ENCODE results near the gene KRT74.

Gene KRT74

DNA sequence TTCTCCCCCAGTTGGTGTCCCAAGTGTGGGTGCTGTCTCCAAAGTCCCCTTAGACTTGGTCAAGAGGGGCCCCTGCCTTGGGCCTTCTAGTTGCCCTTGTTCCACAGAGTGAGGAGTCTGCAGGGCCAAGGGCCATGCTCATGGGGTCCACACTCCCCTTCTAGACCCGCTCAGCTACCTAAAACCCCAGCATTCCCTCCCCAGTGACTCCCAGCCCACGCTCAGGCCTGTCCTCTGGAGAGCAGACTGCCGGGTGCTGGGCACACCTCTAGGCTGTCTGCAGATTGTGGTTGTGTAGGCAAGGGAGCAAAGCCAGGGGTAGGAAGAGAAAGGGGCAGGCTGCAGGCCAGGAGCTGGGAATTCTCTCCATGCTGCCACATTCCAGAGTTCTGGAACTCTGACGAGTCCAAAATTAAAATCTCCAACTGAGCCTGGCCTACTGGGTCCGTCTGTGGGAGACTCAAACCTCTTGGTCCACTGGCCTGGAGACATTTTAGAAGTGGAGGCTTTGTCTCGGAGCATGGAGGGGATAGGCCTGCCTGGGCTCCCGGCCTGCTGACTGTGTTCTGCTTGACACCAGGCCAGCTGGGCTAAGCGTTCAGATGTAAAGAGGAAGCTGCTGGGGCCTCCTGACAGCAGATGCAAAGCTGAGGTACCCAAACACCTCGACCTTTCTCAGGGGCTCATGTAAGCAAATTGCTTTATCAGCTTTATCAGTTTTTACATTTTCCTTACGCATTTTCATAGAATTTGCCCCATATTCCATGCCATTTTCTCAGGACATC is 39.8 kb downstream of the KRT74 start:
- DNase-seq, result no peak

DNA sequence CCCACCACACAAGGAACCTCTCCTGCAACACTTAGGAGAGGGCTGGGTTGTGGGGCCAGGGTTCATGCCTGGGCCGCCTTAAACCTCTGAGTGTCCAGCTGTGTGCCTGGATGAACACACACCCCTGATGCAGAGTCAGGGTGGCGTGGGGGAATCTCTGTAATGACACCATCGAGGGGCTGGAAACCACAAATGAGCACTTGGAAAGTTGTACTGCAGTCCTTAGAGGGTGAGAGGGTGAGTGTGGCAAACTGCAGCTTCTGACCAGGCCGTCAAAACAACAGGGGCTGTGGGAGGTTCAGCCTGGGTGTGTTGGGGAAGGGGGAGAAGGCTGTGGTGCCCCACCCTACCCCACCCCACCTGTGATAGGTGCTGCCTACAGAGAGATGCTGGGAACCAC is 41.0 kb downstream of the KRT74 start:
- no peak for DNase-seq

DNA sequence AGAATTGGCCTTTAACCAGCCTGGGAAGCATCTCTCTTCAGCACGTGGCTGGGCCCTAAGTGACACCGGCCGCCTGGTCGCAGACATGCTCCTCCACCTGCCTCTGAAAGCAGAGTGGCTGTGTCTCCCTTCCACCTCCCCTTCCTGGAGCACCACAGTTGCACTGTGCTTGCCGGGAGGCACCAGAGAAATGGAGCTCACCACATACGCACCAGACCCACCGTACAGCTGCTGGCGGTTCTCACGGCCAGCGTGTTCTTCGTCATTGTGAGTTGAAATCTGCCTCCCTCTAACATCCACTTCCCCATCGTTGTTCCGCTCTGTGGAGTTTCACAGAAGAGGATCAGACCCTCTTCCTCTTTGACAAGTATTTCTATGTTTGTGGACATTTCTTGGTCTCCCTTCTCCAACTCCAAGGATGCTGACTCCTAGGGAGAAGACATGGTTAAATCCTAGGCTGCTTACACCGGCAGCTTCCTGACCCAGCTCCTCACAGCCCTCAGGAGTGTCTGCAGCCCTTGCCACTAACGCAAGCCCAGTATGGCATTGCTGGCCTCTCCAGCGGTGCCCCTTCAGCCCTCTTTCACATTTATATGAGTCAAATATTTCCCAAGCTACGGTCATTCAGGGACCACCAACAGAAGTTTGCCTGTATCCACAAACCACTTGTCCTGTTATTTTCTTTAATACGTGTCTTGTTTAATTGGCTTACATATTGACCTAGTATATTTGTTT is 41.9 kb downstream of the KRT74 start:
- DNase-seq, result no peak

DNA sequence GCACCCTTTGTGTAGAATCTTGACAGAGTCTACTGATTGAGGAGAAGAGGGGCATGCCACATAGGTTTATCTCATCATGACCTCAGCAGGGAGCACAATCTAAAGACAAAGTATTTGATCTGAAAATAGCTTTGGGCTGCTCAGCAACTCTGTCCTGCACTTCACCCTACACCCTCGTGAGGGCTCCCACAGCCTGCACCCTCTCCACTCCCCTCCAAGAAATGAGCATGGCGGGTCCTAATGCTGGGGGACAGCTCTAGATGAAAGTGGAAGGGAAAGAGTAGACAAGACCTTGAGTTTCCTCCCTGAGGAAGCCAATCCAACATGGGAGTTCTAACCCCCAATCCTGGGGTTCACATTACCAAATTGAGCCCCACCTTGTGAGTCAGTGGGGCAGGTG is 42.7 kb downstream of the KRT74 start:
- no peak for DNase-seq

DNA sequence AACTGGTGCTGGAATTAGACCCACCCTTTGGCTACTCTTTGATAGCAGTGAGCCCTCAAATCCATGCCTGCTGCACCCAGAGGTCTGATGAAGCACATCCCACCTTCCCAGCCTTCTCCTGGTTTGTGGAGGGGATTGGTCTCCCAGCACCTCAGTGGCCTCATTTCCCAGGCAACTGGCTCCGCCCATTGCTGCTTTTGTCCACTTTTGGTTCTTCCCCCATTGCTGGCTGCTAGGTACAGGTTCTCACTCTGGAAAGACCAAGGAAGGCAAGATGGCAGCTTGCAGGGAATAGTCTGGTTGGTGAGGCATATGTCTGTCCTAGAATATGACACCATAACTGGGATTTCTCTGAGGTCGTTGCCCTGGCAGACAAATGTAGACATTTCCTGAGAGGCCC is 43.3 kb downstream of the KRT74 start:
- DNase-seq, result no peak

DNA sequence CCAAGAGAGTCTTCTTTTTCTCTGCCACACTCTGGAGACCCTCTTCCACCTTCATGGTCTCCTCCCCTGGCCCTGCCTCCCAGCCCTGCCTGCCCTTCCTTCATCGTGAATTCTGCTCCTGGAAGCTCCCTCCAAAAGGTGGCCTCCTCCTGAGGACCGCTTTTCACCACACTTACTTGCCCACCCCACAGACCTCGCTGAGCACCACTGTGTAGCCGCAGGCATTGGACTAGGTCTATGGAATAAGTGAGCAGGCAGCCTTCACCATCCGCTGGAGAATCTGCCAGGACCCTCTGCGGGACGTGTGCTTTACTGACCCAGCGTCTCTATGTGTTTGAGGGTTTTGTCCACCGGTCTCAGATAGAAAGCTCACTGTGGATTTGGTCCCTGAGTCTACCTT is 43.8 kb downstream of the KRT74 start:
- no peak for DNase-seq

DNA sequence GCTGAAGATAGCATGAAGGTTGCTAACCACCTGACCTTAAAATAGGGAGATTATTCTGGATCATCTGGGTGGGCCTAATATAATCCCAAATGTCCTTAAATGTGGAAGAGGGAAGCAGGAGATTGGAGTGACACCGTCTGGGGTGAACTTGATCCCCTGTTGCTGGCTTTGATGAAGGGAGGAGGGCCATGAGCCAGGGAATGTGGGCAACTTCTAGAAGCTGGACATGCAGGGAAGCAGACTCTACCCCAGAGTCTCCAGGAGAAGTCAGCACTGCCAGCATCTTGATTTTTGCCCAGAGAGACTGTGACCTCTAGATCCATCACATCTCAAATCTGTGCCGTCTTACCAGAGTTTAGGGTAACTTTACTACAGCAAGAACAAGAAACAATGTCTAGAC is 44.2 kb downstream of the KRT74 start:
- peak; percentile 32 for DNase-seq

DNA sequence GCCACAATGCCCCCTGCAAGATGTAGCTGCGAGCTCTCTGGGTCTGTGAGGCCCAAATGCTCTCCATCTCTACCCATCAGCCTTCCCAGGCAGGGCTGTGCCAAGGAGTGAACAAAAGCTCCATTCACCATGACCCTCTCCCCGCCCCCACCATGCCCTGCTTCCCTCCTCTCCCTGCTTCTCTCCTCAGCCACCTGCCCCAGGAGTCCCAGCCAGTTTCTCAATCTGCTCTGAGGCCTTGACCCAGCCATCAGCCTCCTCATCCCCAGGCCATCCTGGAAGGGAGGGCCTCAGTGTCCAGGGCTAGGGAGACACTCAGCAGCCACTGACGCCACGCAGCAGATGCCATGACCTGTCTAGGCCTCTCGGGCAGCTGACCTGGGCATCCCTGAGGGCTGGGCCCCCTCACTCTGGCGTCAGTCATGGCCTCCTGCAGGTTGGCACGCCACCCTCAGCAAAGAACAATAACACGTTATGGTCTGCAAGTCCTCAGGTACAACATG is 45.0 kb downstream of the KRT74 start:
- peak; percentile 34 for DNase-seq

DNA sequence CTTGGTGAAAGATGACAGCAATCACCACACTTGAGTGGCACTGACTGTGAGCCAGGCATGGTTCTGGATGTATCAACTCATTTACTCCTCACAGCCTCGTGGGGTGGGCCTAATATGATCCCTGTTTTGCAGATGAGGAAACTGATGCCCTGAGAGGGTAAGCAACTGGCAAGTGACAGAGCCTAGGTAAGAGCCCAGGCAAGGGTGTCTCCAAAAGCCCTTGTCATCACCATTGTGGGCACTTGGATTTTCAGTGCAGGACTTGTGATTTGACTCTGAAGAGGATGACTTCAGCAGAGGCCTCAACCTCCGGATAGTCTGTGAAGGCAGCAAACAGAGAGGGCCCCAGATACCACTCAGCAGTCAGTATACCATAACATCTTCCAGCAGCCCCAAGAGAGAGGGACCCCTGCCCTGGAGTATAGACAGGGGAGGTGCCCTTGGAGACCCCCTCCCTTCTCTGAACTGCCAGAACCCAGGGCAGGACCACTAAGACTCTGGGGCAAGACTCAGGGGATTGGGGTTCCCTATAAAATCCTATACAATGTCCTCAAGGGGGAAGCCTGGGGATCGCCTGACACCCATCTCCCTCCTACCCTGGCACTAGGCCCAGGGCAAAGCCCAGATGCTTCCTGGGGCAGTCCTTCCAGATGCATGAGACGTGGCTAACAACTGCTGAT is 46.4 kb downstream of the KRT74 start:
- no peak for DNase-seq

DNA sequence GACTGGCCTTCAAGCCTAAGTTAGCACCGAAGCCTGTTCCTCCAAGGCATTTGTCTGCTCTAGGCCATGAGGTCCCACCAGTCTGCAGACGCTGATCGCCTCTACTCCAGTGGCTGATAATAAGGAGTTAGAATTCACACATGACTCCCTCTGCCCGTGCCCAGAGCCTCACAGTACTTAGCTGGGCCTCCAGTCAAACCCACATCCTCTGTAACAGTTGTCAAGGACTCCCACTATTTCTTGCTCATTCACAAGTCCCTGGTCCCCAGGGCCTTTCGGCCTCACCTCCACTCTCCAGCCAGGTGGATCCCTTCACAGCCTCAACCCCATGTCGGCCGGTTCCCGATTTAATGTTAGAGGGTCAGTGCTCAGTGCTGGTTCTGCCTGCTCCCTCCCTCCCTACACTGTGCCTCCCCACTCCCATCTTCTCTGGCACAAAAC is 47.1 kb downstream of the KRT74 start:
- DNase-seq, result peak; percentile 45

DNA sequence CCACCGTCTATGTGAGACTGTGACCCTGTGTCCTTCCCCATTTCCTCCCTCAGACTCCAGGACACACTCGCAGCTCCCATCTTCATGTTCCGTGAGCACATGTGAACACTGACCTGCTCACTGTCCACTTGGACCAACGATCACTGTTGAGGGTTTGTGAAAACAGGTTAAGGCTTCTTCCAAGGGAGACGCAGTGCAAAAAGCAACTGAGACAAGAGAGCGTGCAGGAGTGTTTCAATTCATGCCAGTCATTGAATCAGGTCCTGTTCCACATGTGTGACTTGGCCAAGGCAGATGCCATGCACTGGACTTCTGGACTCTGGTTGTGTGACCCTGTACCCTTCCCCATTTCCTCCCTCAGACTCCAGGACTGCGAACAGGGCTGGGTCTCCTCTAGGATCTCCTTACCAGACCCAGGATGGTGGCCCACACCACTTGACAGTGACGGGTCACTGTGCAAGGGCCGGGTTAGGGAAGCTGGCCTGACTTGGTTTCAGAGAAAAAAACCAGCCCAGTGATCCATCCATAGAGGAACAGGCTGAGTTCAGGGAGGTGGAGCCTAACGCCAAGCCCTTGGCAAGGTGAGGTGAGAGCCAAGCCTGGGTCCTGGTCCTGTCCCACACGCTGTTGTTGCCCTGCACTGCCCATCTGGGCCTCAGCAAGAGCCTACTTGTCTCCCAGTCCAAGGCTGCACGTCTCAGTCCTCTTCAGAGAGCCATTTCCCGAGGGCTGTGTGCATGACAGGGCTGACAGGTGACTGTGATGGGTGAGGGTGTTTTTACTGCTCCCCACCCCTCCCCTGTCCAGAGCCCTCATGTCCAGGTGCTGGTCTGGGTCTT is 47.8 kb downstream of the KRT74 start:
- DNase-seq, result peak; percentile 54

DNA sequence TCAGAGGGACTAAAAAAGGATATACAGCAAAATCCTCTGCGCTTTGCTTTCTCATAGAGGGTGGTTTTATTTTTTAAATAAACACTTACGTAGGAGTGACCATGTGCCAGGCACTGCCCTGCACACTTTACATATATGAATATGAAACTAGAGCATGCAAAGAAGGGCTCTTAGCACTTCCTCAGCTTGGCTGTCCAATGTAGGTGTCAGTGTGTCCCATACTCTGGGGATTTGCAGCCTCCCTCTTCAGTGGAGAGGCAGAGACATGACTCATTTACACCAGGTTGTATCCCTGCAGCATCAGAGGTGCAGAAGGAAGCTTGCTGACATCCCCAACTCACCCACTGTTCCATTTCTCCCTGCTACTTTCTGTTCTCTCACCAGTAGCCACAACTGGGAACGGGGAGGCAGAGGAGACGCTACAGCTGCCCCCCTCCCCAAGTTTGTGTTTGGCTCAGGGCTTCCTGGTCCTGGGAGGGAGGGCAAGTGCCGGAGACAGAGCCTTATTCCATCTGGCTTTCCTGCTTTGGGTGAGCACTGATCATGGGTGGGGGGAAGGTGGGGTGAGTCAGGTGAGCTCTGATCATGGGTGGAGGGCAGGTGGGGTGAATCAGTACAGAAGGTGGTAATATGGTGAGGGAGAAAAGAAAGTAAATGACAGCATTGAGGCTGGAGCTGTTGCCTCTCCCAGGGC is 48.6 kb downstream of the KRT74 start:
- DNase-seq, result peak; percentile 57

DNA sequence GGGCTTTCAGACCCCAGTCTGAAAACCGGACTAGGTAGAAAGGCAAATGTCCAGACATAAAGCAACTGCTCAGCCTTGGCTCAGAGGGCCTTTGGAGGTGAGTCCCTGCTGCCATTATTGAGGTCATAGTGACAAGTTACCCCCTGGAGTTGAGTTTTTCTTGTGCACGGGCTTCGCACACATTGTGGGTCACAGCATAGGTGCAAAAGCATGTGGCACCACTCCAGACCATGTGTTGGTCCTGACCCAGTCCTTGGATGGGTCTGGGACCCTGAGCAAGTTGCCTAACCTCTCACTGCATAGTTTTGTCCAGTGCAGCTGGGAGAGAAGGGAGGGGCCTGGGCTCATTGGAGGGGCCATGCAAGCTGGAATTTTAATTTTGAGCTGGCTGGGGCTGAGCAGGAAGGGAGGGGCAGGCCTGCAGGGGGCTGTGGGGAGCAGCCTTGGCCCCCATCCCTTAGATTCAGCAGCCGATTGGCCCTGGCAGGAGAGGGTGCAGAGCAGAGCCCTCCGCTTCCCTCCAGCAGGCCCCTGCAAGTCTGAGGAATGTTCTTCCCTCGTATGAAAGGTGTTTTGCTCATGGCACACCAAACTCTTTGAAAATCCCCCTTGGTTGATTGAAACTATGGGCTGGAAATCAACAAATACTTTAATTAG is 49.3 kb downstream of the KRT74 start:
- peak; percentile 52 for DNase-seq

DNA sequence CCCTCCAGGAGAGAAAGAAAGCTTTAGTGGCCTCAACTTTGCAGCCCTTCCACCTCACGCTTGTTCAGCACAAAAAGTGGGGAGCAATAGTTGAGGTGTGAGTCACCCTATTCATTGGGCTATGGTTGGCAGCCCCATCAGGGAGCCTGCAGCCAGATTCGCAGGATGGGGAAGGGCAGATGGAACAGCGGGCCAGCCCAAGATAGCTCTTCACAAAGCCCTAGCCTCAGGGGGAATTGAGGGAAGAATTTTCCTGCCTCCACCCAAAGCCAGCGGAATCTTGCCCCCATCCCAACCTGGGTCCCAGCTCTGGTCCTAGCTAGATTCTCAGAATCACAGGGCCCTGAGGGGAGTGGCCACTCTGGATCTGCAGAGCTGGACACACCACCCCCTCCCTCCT is 49.8 kb downstream of the KRT74 start:
- peak; percentile 53 for DNase-seq

DNA sequence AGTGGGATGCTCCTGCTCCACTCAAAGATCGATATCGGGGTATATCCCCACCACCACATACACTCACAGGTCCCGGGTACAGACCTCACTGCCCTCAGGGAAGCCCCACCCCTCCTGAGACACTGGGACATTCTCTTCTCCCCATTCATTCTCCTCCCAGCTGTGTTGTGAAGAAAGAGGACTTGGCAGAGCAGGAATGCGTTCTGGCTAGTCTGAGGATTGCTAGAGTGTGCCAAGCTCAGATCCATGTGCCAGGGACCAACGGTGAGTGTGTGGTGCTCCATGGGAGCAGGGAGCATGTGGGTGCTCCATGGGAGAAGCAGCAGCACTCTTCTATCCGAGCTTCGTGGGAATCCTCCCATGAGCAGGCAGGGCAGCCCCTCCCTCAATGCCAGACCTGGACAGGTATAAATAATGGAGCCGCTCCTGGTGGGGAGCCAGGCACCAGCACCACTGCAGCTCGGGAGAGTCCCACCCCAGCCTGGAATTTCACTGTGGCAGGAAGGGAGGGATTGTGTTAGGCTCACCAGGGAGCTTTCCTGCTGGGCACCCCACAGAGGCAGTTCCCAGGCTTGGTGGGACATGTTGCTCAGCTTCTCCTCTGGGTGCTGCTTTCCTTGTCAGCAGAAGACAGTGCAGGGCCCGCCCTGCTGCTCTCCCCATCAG is 51.2 kb downstream of the KRT74 start:
- peak; percentile 61 for DNase-seq

DNA sequence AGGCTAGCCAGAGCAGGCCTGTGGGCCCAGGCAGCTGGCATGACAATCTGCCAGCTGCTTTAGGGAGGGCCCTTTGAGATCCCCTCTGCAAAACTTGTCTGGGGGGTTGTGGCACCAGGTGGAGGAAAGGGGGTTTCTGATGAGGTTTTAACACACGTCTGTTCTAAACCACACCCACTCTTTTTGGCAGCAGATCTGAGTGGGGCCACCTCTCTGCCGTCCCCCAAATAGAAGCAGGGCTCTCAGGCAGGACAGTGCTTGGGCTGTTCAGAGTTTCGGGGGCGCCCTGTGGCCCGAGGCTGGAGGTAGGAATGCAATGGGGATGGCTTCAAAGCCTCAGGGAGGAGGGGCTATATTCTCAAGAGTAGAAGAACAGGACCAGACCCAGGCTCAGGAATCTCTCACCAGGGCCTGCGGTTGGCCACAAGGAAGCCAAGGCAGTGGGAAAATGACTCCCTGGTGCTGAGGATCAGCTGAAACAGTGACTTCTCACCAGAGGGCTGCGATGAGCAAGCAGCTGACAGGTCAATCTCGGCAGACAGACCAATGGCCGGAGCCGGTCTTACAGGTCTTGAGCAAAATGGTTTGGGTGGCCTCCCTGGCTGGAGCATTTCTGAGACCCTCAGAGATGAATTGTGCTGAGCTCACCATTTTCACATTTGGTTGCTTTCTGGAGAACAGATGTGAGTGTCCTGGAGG is 51.9 kb downstream of the KRT74 start:
- peak; percentile 94 for DNase-seq

DNA sequence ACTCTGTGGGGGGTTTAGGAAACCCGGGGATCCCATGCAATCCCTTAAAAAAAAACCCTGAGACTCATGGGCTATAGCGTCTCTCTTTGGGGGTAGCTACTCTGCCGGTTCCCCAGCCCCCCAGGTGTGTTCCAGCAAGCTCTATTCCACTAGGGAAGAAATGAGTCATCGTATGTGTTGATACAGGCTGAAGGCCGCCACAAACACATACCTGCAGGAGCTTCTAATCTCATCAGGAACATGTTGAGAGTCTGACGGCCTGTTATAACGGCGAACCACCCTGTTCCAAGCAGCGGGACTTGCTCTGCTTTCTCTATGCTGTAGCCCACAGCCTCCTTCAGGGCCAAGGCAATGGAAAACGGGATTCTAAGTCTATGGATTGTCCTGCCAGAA is 52.5 kb downstream of the KRT74 start:
- DNase-seq, result peak; percentile 68

DNA sequence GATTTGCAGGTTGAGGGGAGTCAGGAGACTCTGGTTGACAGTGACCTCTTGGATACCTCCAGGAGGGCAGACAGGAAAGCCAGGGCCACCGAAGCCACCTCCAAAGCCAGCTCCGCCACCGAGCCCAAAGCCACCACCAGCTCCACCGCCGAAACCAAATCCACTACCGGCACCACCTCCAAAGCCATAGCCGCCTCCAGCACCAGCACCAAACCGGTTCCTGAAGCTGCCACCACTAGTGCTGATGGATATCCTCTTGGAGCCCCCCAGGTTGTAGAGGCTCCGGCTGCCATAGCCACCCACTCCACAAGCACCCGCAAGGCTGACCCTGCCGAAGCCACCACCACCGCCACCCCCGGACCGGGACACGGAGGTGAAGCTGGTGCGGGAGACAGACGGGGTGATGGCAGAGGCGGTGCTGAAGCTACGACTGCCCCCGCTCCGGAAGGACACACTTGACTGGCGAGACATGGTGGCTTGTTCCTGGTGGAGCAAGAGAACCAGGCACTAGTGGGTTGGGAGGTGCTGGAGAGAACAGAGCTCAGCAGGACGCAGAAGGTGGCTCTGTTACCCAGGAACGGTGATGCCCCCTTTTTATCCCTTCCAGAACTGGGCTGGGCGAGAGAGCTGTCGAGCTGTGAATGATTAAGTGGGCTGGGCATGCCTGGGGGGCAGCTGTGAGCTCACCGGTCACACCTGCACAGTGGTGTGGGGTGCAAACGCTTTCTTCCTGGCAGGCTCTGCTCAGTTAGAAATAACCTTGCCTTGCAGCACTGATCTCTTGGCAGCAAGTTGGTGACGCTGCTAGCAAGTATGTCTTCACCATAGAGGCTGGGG is 53.6 kb downstream of the KRT74 start, which contains the start of gene KRT5:
Gene KRT5 (minus strand): TSS at position 569 of the 837 bp plus-strand sequence. CDS start 98 bp downstream, at position 471.
- DNase-seq, result peak; percentile 51

DNA sequence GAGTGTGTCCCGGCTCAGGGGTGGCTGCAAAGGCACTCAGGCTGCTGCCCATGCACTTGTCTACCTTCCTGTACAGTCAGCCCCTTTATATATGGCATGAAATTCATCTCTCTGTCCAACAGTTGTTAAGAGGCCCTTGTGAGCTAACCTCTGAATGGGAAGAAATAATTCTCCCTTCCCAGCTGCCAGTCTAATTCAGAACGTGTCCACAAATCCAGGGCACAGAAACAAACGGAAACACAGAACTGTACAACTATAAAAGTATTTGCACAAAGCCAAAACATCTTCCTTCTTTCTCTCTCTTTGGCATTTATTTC is 54.3 kb downstream of the KRT74 start:
- DNase-seq, result no peak
